Tibial nerve (tissue), 4 donors: ENCODE measurements around the gene KCNN4. TPM values are rescaled to one million over a fixed set of nuclear protein-coding genes. Genes with fewer than 3 reads are reported as not detected.

ENCODE experiments used
- DNase-seq, 2 donors: peaks; one replicate each; pipeline ENCODE4 v3.0.0-alpha.2; 2019; ENCODE audit warnings: low spot score in 2 of 2
- H3K27ac ChIP-seq, 4 donors: fragments of 200-600 bp; sonication (generic) in 3 of 4; one replicate each; pipeline ENCODE4 v1.5.1; 2017 to 2019; ENCODE audit warnings: mild to moderate bottlenecking in 1 of 4
- H3K27me3 ChIP-seq, 2 donors: fragments of 200-600 bp; sonication (generic) in 1 of 2; one replicate each; pipeline versions ENCODE4 v1.5.1 to v1.6.0; 2017 to 2019
- H3K36me3 ChIP-seq, 3 donors: fragments of 200-600 bp; sonication (generic); one replicate each; pipeline ENCODE4 v1.5.1; 2018 to 2019
- H3K4me1 ChIP-seq, 4 donors: fragments of 200-600 bp; sonication (generic) in 3 of 4; one replicate each; pipeline ENCODE4 v1.5.1; 2017 to 2019
- H3K4me3 ChIP-seq, 4 donors: fragments of 200-600 bp; sonication (generic) in 3 of 4; one replicate each; pipeline ENCODE4 v1.5.1; 2017 to 2019; ENCODE audit warnings: mild to moderate bottlenecking in 1 of 4, moderate library complexity in 1 of 4
- H3K9me3 ChIP-seq, 4 donors: fragments of 200-600 bp; sonication (generic) in 3 of 4; one replicate each; pipeline ENCODE4 v1.5.1; 2017 to 2019
- EP300 ChIP-seq, 2 donors: sonication (generic); formaldehyde crosslinking; IDR thresholded peaks; one replicate each; pipeline ENCODE4 v1.6.1; 2017; ENCODE audit warnings: antibody characterized with exemption in 2 of 2, mild to moderate bottlenecking in 1 of 2
- POLR2A ChIP-seq, 2 donors: fragments of 450-650 bp; IDR thresholded peaks; one replicate each; pipeline ENCODE4 v1.6.1; 2017; ENCODE audit warnings: antibody characterized with exemption in 2 of 2, mild to moderate bottlenecking in 2 of 2, moderate library complexity in 2 of 2
- WGBS, 2 donors: methylation state at CpG; one replicate each; pipeline ENCODE4 v1.1.5; 2018; 5-methylcytosine and 5-hydroxymethylcytosine counted together
- total RNA-seq, 4 donors: library from RNA; depleted of rRNA; stranded (reverse); fragments of >200 nt; gene quantifications; one replicate each; pipeline ENCODE4 v1.1.0, GENCODE V29; 2016
- TF ChIP-seq, protein P1 (sequence below), 5 experiments: fragments of 200-600 bp in 3 of 5; fragments of 450-650 bp in 2 of 5; sonication (generic) in 3 of 5; IDR thresholded peaks; one replicate each; pipeline ENCODE4 v1.5.1; 2016 to 2019; ENCODE audit warnings: antibody characterized with exemption in 5 of 5, mild to moderate bottlenecking in 3 of 5, moderate library complexity in 2 of 5

Gene KCNN4
- total RNA-seq, 4 donors from 2014 or later = 4.6 to 18.3 (median 6.8) TPM

GRCh38 chr19:43721469-43722048, 59.2 kb downstream of the KCNN4 start:
- H3K27me3 ChIP-seq = no peaks in the 10 kb centered on the region
- no peak for TF ChIP-seq POLR2A (IDR thresholded peaks at IDR 0.05)
- no peak for TF ChIP-seq EP300 (IDR thresholded peaks at IDR 0.05)
- TF ChIP-seq, protein P1, sequence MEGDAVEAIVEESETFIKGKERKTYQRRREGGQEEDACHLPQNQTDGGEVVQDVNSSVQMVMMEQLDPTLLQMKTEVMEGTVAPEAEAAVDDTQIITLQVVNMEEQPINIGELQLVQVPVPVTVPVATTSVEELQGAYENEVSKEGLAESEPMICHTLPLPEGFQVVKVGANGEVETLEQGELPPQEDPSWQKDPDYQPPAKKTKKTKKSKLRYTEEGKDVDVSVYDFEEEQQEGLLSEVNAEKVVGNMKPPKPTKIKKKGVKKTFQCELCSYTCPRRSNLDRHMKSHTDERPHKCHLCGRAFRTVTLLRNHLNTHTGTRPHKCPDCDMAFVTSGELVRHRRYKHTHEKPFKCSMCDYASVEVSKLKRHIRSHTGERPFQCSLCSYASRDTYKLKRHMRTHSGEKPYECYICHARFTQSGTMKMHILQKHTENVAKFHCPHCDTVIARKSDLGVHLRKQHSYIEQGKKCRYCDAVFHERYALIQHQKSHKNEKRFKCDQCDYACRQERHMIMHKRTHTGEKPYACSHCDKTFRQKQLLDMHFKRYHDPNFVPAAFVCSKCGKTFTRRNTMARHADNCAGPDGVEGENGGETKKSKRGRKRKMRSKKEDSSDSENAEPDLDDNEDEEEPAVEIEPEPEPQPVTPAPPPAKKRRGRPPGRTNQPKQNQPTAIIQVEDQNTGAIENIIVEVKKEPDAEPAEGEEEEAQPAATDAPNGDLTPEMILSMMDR (IDR thresholded peaks at IDR 0.05) = no peak
- no peaks in the 10 kb centered on the region for H3K4me1 ChIP-seq
- WGBS, 2 donors = 83 to 84% methylated on average over 5 of the region's 5 CpGs
- H3K4me3 ChIP-seq = no peak overlapping the region
- no peaks in the 10 kb centered on the region for H3K9me3 ChIP-seq
- H3K27ac ChIP-seq = no peak overlapping the region
- no peak for DNase-seq
- no peaks in the 10 kb centered on the region for H3K36me3 ChIP-seq

- Histone ChIP-seq H3K9me3 (no peaks in the 10 kb centered on the region), H3K27ac (no peak overlapping the region), H3K27me3 (no peaks in the 10 kb centered on the region), H3K4me3 (no peak overlapping the region), H3K36me3 (no peaks in the 10 kb centered on the region), H3K4me1 (no peaks in the 10 kb centered on the region)
- TF ChIP-seq, protein P1 (IDR thresholded peaks at IDR 0.05) = no peak
- TF ChIP-seq POLR2A (IDR thresholded peaks at IDR 0.05) (no peak), EP300 (IDR thresholded peaks at IDR 0.05) (no peak)
- no peak for DNase-seq
- 84 to 87% methylated on average over 10 of the region's 10 CpGs for WGBS, 2 donors
Measured at GRCh38 chr19:43720936-43721335, 59.8 kb downstream of the KCNN4 start.

GRCh38 chr19:43719918-43720317, 60.9 kb downstream of the KCNN4 start:
- Histone ChIP-seq H3K4me3 (no peak overlapping the region), H3K27ac (no peak overlapping the region), H3K27me3 (no peaks in the 10 kb centered on the region), H3K4me1 (no peaks in the 10 kb centered on the region), H3K9me3 (no peaks in the 10 kb centered on the region), H3K36me3 (no peaks in the 10 kb centered on the region)
- no peak for DNase-seq
- TF ChIP-seq POLR2A (IDR thresholded peaks at IDR 0.05) (no peak), EP300 (IDR thresholded peaks at IDR 0.05) (no peak)
- TF ChIP-seq, protein P1 (IDR thresholded peaks at IDR 0.05) = no peak
- WGBS, 2 donors = 56 to 57% methylated on average over 5 of the region's 5 CpGs

- H3K27me3 ChIP-seq = no peaks in the 10 kb centered on the region
- no peaks in the 10 kb centered on the region for H3K36me3 ChIP-seq
- TF ChIP-seq EP300 (IDR thresholded peaks at IDR 0.05) = no peak
- TF ChIP-seq POLR2A (IDR thresholded peaks at IDR 0.05) = no peak
- TF ChIP-seq, protein P1 (IDR thresholded peaks at IDR 0.05) = no peak
- no peaks in the 10 kb centered on the region for H3K4me1 ChIP-seq
- 91 to 92% methylated on average over 27 to 34 of the region's 37 CpGs for WGBS, 2 donors
- H3K27ac ChIP-seq = no peak overlapping the region
- no peaks in the 10 kb centered on the region for H3K9me3 ChIP-seq
- no peak overlapping the region for H3K4me3 ChIP-seq
- no peak for DNase-seq
Measured at GRCh38 chr19:43719378-43719868, 61.4 kb downstream of the KCNN4 start.

- Histone ChIP-seq H3K36me3 (no peaks in the 10 kb centered on the region), H3K4me1 (no peaks in the 10 kb centered on the region), H3K4me3 (no peak overlapping the region), H3K27me3 (no peaks in the 10 kb centered on the region), H3K27ac (no peak overlapping the region), H3K9me3 (no peaks in the 10 kb centered on the region)
- no peak for DNase-seq
- TF ChIP-seq EP300 (IDR thresholded peaks at IDR 0.05) = no peak
- TF ChIP-seq, protein P1 (IDR thresholded peaks at IDR 0.05) = no peak
- TF ChIP-seq POLR2A (IDR thresholded peaks at IDR 0.05) = no peak
- 91% methylated on average over 57 to 60 of the region's 60 CpGs for WGBS, 2 donors
Measured at GRCh38 chr19:43718627-43719377, 62.0 kb downstream of the KCNN4 start.
